Stimulated activated CD4-positive, alpha-beta T cell treated with anti-CD3 and anti-CD28 coated beads, TNF-alpha, amount 100 ng/mL, for 4 hours (primary cell): ENCODE data around the gene EHD1.
A peak's percentile ranks its signal among the peaks of the same experiment; 100 is the strongest.

ENCODE experiments used
- DNase-seq, 3 experiments: peaks; one replicate each; pipeline ENCODE4 v3.0.0-alpha.2; 2020; ENCODE audit warnings: low read depth in 3 of 3

The EHD1 gene

DNA sequence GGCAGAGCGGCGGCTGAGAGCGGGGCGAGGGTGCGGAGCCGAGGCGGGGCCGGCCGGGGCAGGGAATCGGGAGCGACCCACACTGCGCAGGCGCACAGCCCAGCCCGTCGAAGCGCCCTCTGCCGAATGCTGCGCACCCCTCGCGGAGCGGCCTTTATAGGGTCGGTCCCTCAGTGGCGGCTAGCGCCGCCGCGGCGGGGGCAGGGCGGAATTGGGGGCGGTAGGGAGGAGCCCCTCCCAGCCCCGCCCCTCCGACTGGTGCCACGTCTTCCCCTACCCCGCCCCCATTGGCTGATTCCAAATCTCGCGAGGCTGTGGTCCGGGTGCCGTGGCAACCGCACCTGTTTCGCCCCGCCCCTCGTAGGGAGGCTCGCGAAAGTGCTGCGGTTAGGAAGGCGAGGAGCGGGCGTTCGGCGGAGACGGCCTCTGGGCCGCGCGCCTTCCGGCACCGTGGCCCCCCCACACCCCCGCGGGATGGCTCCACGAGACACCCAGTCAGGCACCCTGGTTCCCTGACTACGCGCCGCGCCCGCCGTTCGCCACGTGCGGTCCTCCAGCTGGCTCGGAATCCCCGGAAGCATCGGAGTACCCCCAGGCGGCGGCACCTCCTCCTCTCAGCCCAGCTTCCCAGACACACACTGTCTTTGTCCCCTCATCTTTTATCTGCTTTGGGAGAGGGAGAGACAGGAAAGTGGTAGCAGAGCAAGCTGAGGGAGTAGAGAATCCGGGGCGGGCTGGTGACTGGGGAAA lies at the start of gene EHD1:
EHD1 (minus strand) TSS at position 128 of the 750 bp plus-strand sequence. CDS start 157 bp downstream, outside the sequence.
- peak; percentile 97 to 100 (median 100) for DNase-seq

DNA sequence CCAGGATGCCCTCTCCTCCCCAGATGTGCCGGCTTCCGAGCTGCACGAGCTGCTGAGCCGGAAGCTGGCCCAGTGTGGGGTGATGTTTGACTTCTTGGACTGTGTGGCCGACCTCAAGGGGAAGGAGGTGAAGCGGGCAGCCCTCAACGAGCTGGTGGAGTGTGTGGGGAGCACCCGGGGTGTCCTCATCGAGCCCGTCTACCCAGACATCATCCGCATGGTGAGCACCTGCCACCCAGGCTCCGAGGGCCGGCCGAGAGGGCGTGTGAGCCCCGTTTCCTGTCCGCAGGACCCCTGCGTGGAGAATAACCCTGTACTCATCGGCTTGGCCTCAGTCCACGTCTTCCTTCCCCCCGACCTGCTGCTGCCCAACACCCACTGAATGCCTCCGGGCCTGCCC lies 48.3 kb upstream of the EHD1 start:
- DNase-seq, result no peak

DNA sequence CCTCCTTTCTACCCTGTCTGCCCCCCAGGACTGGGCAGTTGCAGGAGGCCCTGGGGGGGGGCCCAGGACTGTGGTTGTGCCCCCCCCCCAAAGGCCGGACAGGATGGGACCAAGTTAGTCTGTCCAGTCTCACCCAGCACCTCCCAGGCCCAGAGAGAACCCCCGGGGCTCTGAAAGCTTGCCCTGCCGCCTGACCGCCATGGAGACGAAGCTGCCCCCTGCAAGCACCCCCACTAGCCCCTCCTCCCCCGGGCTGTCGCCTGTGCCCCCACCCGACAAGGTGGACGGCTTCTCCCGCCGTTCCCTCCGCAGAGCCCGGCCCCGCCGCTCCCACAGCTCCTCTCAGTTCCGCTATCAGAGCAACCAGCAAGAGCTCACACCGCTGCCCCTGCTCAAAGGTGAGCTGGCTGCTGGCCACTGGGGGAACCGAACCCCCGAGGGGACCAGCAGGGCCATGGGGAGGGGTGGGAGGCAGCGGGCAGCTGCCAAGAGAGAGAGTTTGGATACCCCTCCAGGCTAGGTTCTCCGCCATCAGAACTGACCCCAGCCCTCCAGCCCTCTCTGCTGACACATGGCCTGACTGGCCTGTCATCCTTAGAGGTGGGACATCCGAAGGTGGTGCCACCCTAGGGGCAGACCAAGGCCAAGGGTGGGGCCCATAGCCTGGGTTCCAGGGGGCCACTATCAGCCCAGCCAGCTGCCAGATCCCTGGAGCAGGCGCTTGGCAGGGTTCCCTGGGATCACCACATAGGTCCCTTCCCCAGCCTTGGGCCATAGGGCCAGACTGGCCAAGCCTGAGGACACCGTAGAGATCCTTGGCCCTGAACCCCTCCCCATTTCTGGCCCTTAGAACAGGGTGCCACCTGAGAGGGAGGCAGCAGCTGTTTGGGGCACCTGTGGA lies 47.4 kb upstream of the EHD1 start:
- no peak for DNase-seq

DNA sequence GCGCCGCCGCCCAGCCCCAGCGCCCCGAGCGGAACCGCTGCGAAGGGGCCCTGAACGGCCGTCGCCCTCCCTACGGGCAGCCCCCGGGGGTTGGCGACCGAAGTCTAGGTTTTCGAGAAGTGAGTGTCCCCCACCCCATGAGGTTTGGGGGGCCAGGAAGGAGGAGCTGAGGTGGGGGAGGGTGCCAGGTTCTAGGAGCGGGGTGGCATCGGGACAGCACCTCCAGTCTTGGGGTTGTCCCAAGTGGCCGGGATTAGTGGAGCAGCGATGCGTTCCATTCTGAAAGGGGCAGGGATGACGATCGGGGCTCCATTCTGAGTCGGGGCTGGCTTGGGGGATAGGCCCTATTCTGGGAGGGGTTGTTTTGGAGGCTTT lies 46.5 kb upstream of the EHD1 start:
- no peak for DNase-seq

DNA sequence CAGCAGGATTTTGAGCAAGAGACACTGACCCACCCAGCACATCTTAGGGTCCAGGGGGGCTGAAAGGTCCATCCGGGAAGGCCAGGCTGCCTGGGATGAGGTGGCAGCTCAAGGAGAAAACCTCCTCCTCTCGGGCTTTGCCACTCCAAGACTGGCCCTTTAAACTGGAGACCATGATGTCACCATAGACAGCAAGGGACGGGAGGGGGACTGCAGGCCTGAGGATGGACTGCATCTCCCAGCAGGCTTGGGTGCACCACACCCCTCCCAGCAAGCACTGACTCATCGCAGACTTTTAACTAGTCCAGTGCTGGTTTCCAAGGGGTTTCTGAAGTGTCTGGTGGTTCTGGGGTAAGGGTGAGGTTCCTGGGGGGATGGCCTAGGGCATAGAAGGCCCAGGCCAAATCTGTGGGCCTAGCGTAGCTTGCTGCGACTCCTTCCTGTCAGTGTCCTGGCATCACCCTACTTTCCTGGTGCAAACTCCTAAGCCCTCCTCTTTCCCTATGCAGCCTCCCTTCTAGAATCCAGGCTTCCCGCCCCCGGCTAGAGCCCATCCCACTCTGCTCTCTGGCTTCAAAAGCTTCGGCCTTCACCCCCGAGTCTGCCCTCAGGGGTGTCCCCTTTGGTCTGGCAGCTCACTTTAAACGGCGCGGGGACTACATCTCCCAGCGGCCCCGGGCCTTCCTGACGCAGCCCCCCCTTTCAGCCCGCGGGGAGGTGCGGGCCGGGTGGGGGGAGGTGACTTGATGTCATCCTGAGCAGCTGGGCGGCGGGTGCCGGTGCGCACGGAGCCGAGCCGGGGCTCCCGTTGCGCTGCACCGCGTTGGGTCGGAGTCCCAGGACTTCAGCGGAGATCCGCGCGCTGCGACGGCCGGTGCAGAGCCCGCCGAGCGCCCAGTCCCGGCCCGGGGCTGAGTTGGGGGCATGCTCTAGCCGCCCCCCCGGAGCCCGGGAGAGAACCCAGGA lies 45.8 kb upstream of the EHD1 start, which contains the start of gene PPP2R5B:
PPP2R5B (plus strand) TSS at position 746 of the 966 bp plus-strand sequence. CDS start 1,046 bp downstream, outside the sequence.
- DNase-seq, result peak; percentile 81 to 86 (median 82)

DNA sequence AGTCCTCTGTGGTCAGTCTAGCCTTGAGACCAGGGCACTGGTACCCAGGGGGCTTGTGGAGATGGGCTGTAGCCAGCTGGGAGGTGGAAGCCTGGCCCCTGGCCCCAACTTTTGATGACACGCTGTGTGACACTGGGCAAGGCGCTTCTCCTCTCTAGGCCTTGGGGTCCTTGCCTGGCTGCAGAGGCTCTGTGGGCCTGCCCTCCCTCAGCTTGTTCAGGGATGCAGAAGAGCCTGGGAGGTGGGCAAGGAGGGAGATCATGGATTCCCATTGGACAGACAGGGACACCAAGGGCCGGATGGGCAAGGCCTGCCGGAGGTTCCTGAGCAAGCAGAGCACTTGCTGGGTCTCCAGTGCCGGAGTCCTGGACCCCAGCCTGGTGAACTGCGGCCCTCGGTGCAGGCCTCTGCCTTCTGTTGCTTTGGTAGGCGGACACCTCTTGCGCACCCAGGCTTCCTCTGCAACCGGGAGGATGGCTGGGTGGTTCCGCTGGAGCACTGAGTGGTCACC lies 44.8 kb upstream of the EHD1 start:
- DNase-seq, result no peak

DNA sequence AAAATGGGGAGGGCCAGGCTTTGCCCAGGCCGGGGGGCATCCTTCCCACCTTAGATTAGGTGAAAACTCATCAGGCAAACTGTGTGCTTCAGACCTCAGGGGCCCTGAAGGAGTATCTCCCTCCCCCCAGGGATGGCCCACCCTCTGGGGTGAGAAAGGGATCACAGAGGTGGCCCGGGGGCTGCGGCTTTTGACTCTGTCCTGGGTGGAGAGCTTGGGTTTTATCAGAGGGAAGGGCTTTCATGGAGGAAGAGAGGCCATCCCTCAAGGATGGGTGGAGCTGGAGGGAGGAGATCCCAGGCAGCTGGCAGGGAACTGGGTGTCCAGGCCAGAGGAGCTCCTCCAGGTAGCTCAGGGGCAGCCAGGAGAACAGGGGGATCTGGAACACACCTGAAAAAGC lies 43.0 kb upstream of the EHD1 start:
- no peak for DNase-seq

DNA sequence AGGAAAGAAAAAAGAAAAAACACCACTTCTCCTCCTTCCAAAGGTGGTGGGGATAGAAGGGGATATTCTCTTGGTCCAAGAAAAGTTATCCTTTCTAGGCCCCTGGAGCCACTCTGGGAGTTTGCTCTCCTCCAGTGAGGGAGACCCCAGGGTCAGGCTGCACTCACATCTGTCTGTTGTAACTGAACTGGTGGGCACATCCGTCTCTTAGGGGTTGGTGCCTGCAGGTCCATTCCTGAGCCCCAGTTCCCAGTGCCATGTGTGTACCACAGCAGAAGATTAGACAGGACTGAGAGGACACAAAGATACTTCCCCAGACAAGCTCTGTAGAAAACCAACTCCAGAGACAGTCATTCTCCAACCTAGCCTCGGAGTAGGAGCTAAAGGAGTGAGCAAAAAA lies 41.7 kb upstream of the EHD1 start:
- no peak for DNase-seq

DNA sequence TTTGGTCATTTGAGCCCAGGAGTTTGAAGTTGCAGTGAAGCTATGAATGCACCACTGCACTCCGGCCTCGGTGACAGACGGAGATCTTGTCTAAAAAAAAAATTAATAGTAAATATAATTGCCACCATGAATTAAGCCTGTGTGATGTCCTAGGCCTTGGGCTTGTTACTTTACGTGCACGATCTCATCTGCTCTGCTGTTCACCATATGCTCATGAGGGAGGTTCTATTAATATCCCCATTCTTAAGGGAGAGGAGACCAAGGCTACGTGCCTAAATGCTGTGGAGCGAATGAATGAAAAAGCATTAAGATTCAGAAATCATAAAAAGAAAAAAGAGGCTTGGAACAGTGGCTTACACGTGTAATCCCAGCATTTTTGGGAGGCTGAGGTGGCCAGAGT lies 41.2 kb upstream of the EHD1 start:
- no peak for DNase-seq

DNA sequence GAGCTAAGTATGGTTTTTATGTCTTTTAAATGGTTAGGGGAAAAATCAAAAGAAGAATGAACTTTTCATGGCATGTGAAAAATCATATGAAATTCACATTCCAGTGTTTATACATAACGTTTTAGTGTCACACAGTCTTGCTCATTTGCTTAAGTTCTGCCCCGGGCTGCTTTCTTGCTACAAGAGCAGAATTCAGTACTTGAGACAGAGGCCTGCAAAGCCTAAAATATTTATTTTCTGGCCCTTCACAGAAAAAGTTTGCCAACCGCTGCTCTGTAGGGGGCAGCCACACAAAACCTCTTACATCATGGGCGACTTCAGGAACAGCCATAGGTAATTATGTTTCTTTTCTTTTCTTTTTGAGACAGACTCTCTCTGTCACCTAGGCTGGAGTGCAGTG lies 39.6 kb upstream of the EHD1 start:
- no peak for DNase-seq

DNA sequence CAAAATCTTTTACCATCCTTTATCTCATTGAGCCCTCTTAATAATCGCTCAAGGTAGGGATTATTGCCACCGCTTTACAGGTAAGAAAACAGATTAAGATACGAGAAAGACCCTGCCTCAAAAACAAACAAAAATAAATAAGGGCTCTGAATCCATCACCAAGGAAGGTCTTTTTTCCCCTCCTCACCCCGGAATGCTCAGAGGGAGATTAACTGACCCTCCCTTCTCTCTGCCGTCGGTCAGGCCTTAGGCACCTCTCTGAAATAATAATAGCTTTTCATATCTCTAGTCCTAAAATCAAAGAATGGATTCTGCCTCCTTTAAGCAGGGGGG lies 39.2 kb upstream of the EHD1 start:
- no peak for DNase-seq

DNA sequence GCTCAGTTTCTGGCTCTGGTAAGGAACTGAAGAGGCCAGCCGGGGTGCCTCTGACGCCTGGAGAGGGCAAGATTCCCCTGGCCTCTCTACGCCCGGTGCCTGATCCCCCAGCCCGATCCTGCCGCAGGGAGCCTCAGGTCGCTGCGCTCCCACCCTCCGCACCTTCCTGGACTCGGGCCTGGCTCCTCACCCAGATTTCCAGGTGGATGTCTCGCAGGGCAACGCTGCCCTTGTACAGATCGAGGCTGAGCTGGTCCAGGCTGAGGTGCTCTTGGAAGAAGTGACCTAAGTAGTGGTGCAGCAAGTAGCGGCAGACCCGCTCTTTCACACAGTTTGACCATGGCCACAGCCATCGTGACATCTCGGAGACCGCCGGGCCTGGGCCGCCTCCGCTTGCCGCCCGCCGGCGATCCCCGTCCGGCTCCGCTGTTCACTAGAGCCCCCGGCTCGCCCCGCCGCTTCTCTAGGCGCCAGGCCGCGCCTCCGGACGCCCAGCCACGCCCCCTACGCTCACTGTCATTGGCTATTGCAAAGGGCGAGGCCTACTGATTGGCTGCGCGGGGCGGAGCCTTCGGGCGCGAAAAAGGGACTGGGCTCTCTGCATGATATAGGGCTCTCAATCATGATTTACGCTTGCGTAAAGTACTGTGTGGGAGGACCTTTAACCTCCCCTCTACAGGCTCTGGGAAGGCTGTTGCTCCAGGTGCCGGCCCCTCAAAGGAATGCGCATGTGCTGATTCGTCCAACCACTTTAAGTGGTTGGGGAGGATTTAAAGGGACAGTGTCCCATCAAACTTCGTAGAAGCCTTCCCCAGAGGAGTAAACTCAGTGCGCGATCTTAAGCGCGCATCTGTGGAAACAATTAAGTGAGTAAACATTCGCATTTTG lies 38.6 kb upstream of the EHD1 start, which contains the start of gene ATG2A:
ATG2A (minus strand) TSS at position 435 of the 888 bp plus-strand sequence; CDS start at position 361, 74 bp downstream.
- peak; percentile 96 to 98 (median 97) for DNase-seq

DNA sequence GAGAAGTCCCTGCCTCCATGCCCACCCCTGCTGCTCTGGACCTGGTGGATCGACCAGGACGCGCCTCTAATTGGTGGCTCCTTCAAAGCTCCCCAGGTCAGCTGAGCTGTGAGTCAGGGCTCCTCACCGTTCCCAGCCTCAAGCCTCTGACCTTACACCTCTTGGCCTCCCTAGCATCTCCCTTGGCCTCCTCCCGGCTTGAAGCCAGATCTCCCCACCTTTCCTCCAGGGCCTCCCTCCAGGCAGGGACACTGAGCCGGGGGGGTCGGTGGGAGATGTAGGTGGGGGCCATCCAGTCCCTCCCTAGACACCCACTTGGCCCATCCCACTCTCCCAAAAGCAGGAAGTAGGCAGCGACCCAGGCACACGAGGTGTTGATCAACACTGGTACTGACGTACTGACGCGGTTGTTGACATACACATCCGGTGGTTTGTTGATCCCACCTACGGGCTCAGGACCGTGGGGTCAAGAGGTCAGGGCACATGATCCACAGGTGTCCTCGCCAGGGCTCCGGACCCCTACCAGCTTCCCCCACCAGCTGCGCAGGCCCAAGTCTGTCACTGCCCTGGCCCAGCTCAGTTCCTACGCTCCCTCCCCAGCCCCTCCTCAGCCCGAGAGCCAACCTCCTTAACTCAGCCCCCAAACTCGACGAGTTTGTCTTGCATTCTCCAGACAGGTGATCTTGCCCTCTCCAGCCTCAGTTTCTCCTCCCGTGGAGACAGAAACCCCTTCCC lies 37.8 kb upstream of the EHD1 start:
- DNase-seq, result no peak

DNA sequence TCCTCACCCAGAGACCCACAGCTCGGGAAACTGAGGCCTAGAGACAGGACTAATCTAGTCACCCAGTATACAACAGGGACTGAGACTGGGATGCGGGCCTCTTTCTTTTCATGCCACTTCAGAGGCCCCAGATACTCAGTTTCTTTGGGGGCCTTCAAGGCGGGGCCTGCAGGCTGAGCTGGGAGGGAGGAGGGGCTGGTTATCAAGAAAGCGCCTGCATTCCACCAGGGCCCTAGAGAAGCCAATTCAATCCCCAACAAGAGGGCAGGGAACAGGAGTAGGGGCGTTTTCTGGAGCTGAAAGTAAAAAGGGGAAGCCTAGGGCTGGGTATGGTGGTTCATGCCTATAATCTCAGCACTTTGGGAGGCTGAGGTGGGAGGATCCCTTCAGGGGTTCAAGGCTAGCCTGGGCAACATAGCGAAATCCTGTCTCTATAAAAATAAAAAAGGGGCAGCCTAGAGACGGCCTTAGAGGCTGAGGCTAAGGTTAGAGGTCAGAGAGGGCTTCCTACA lies 37.0 kb upstream of the EHD1 start:
- DNase-seq, result no peak

DNA sequence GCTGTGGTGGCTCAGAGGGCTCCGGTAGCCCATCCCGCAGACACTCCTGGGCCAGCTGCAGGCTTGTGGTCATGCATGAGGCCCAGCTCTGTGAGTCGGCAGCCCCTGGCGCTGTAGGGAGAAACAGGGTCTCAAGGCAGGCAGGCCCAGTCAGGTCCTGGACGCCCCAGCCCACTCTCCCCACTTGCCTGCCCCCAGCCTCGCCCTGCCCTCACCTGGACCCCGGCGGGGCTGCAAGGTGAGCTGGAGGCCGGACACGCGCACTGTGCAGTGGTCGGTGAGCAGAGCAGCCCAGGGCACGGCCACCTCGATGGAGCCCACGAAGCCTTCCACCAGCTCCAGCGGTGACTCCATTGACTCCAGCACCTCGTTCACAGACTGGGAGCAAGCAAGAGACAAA lies 35.7 kb upstream of the EHD1 start:
- no peak for DNase-seq

DNA sequence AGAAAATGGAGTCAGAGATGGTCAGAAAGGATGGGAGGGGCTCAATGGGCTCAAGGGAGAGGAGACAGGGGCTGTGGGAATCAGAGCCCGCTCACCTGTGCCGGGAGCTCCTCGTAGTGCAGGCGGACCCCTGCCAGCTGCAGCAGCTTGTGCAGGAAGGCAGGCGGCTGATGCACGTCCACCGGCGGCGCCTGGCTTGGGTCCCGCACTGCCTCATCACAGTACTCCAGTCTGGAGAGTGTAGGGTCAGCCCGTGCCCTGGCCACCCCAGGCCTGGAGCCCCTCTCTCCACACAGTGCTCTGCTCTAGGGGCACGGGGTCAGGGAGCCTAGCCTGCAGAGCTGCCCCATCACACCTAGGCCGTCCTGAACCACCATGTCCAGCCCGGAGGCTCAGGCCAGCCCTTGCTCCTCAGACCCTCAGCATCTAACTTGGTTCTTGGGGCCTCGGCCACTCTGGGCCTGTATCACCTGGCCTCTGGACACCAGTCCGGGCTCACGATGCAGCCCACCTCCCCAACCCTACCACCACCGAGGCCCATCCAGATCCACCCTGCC lies 34.8 kb upstream of the EHD1 start:
- DNase-seq, result no peak

DNA sequence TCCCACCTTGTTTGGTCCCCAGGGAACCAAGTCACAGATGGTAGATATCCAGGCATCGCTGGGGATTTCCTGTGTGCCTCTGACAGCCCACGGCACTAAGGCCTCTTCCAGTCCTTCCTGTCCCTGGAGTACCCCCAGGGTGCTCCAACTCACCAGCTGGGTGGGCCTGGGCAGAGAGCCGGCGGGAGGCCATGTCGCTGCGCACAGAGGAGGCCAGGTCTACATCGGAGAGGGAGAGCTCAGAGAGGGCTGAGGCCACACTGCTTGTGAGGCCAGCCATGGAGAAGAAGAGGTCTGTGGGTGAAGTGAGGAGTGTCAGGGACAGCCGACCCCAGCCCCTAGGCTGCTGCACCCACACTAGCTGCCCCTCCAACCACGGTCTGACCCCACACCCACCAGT lies 33.3 kb upstream of the EHD1 start:
- DNase-seq, result no peak

DNA sequence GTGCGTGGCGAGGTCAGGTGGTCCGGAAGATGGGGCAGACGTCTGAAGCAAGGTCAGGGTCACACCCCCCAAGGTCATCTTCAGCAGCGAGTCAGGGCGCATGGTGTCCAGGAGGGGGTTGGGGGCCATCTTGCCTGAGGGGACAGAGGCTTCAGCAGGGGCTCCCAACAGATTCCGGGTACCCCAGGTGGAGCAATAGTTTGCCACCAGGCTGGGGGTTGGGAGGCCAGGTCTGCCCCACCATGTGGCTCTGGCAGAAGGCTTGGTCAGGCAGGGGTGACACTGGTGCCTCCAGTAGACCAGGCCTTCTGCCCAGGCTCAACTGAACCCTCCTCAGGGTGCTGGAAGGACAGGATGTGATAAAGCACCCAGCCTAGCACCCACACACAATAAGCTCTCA lies 32.7 kb upstream of the EHD1 start:
- DNase-seq, result no peak

DNA sequence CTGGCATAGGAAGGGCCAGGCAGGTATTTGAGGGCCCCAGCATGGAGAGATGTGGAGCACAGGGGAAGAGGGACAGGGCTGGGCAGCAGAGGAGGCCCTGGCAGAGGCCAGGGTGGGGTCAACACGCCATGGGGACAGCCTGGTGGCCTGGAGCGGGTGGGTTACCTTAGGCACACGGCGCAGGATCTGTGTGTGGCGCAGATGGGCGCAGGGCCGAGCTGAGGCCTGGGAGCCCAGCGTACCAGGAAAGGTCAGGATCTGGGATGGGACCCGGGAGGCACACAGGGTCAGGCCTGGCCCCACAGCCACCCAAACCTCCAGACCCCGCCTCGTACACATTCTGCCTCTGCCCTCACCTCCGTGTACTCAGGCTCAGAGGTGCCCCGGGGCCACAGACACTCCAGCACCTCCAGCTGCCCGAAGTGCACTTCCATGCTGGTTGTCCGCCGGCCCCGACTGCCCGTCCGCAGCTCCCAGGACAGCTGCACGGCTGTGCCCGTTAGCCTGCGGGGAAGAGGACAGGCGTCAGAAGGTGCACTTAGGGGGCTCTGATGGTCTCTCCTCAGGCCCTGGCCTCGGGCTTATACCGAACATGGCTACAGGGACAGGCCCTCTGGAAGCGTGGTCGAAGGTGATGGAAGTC lies 32.2 kb upstream of the EHD1 start:
- no peak for DNase-seq
